Ascending aorta (tissue), 2 donors: ENCODE results near the gene FOXF1. TPM values are rescaled to one million over a fixed set of nuclear protein-coding genes. Genes with fewer than 3 reads are reported as not detected.

Source experiments
- DNase-seq, 2 donors: peaks; one replicate each; pipeline ENCODE4 v3.0.0-alpha.2; 2019; ENCODE audit warnings: low spot score in 2 of 2
- H3K27ac ChIP-seq, 2 donors: fragments of 200-600 bp; sonication (generic); one replicate each; pipeline ENCODE4 v1.5.1; 2016 to 2017; ENCODE audit warnings: mild to moderate bottlenecking in 1 of 2
- H3K27me3 ChIP-seq: fragments of 200-600 bp; sonication (generic); one replicate; pipeline ENCODE4 v1.5.1; 2017
- H3K36me3 ChIP-seq, 2 donors: fragments of 200-600 bp; sonication (generic); one replicate each; pipeline ENCODE4 v1.5.1; 2016
- H3K4me1 ChIP-seq, 2 donors: fragments of 200-600 bp; sonication (generic); one replicate each; pipeline ENCODE4 v1.5.1; 2016 to 2017; ENCODE audit warnings: mild to moderate bottlenecking in 1 of 2
- H3K4me3 ChIP-seq, 2 donors: fragments of 200-600 bp; sonication (generic); one replicate each; pipeline ENCODE4 v1.5.1; 2016 to 2017; ENCODE audit warnings: mild to moderate bottlenecking in 1 of 2
- H3K9me3 ChIP-seq, 2 donors: fragments of 200-600 bp; sonication (generic); one replicate each; pipeline ENCODE4 v1.5.1; 2016
- CTCF ChIP-seq, 3 experiments: fragments of 200-600 bp in 2 of 3; fragments of 450-650 bp in 1 of 3; sonication (generic) in 2 of 3; IDR thresholded peaks; one replicate each; pipeline ENCODE4 v1.5.1; 2016 to 2019; ENCODE audit warnings: antibody characterized with exemption in 3 of 3, mild to moderate bottlenecking in 1 of 3, moderate library complexity in 1 of 3
- intact Hi-C: fragments of 100-400 bp; cut with DNase I; formaldehyde crosslinking; loops from one replicate; pipeline ENCODE4 v1.15.1; 2023
- total RNA-seq: library from RNA; depleted of rRNA; stranded (reverse); fragments of >200 nt; gene quantifications from one replicate; pipeline ENCODE4 v1.1.0, GENCODE V29; 2016

The FOXF1 gene
- total RNA-seq, 1 donor from 2014 or later: 3.2 TPM

- Histone ChIP-seq H3K9me3 (no peaks in the 10 kb centered on the region), H3K4me1 (peaks cover 0 to 18% of the 10 kb centered on the region in 2 donors), H3K27ac (no peak overlapping the region), H3K4me3 (no peak overlapping the region), H3K27me3 (peaks cover 23% of the 10 kb centered on the region), H3K36me3 (no peaks in the 10 kb centered on the region)
- DNase-seq: no peak
- no peak for TF ChIP-seq CTCF (IDR thresholded peaks at IDR 0.05)
- intact Hi-C loops: no loop called here
These were observed 4.4 kb downstream of the FOXF1 start for GRCh38 chr16:86514481-86515376.

- Histone ChIP-seq H3K27ac (no peak overlapping the region), H3K27me3 (peaks cover 23% of the 10 kb centered on the region), H3K9me3 (no peaks in the 10 kb centered on the region), H3K36me3 (no peaks in the 10 kb centered on the region), H3K4me3 (peak overlapping the region in 1 of 2 donors; percentile 26), H3K4me1 (peaks cover 0 to 15% of the 10 kb centered on the region in 2 donors)
- intact Hi-C loops: no loop called here
- TF ChIP-seq CTCF (IDR thresholded peaks at IDR 0.05): no peak
- DNase-seq: no peak
These were observed 5.1 kb downstream of the FOXF1 start for GRCh38 chr16:86515413-86515776.

GRCh38 chr16:86515777-86516622, 5.7 kb downstream of the FOXF1 start:
- Histone ChIP-seq H3K9me3 (no peaks in the 10 kb centered on the region), H3K4me3 (peak overlapping the region in 1 of 2 donors; percentile 26), H3K4me1 (peaks cover 0 to 15% of the 10 kb centered on the region in 2 donors), H3K27me3 (peaks cover 23% of the 10 kb centered on the region), H3K27ac (no peak overlapping the region), H3K36me3 (no peaks in the 10 kb centered on the region)
- intact Hi-C loops: no loop called here
- TF ChIP-seq CTCF (IDR thresholded peaks at IDR 0.05): no peak
- DNase-seq: no peak

- DNase-seq: no peak
- peaks cover 0 to 9% of the 10 kb centered on the region in 2 donors for H3K4me1 ChIP-seq
- H3K27ac ChIP-seq: no peak overlapping the region
- H3K36me3 ChIP-seq: no peaks in the 10 kb centered on the region
- H3K4me3 ChIP-seq: no peak overlapping the region
- intact Hi-C loops: loop anchor here (1.0 kb wide), 1 partner anchor 175 kb away; no protein-coding TSS in a partner anchor
- H3K27me3 ChIP-seq: peaks cover 23% of the 10 kb centered on the region
- no peak for TF ChIP-seq CTCF (IDR thresholded peaks at IDR 0.05)
- no peaks in the 10 kb centered on the region for H3K9me3 ChIP-seq
These were observed 6.3 kb downstream of the FOXF1 start for GRCh38 chr16:86516623-86517003.

- Histone ChIP-seq H3K36me3 (no peaks in the 10 kb centered on the region), H3K27ac (no peak overlapping the region), H3K9me3 (no peaks in the 10 kb centered on the region), H3K27me3 (peaks cover 23% of the 10 kb centered on the region), H3K4me3 (no peak overlapping the region), H3K4me1 (peaks cover 0 to 9% of the 10 kb centered on the region in 2 donors)
- TF ChIP-seq CTCF (IDR thresholded peaks at IDR 0.05): no peak
- DNase-seq: no peak
- intact Hi-C loops: loop anchor here (1.0 kb wide), 1 partner anchor 176 kb away; no protein-coding TSS in a partner anchor
These were observed 6.7 kb downstream of the FOXF1 start for GRCh38 chr16:86517033-86517432.
